ENCODE results near the gene MRPL39.

The MRPL39 gene

GRCh38 chr21:25608044-25608737 lies 910 bp upstream of the MRPL39 start:
- peak; percentile 86 for DNase-seq
- H3K4ac ChIP-seq (ENCODE audit: low read depth, low read length): no peak overlapping the region
- no peaks in the 10 kb centered on the region for H3K27me3 ChIP-seq (ENCODE audit: insufficient read depth, low read length, poor library complexity)
- peak overlapping the region; percentile 2 for H3K9ac ChIP-seq (ENCODE audit: low read length)
- H3K79me2 ChIP-seq (ENCODE audit: control insufficient read depth, insufficient read depth, low read length): peaks cover 8% of the 10 kb centered on the region
- no peak overlapping the region for H4K5ac ChIP-seq (ENCODE audit: low read length)
- no peak overlapping the region for H3K56ac ChIP-seq (ENCODE audit: low read length)
- WGBS (ENCODE audit: extremely low coverage, insufficient coverage, low lambda C conversion rate): no CpG with 5 or more reads among the region's 18 CpGs
- peaks cover 10% of the 10 kb centered on the region for H3K79me1 ChIP-seq (ENCODE audit: low read length)
- H2BK120ac ChIP-seq (ENCODE audit: low read depth, low read length): no peak overlapping the region
- no peak overlapping the region for H3K18ac ChIP-seq (ENCODE audit: low read length)
- H3K4me2 ChIP-seq (ENCODE audit: low read length): peak overlapping the region; percentile 2
- no peak overlapping the region for H3K4me3 ChIP-seq (ENCODE audit: low read length)
- no peak overlapping the region for H3K27ac ChIP-seq (ENCODE audit: low read depth, low read length)
- no peaks in the 10 kb centered on the region for H3K36me3 ChIP-seq (ENCODE audit: control insufficient read depth, insufficient read depth, low read length)
- H4K8ac ChIP-seq (ENCODE audit: low read depth, low read length): no peak overlapping the region
- H3K23ac ChIP-seq (ENCODE audit: low read length): no peak overlapping the region
- no peak overlapping the region for H2BK5ac ChIP-seq (ENCODE audit: low read length)
- H2AK5ac ChIP-seq (ENCODE audit: low read length): no peak overlapping the region
- no peaks in the 10 kb centered on the region for H3K4me1 ChIP-seq (ENCODE audit: control insufficient read depth, low read depth, low read length)
- H2BK15ac ChIP-seq (replicated peaks; ENCODE audit: low read depth): no peak overlapping the region

GRCh38 chr21:25589887-25590286 lies 17.4 kb downstream of the MRPL39 start:
- no peaks in the 10 kb centered on the region for H3K27me3 ChIP-seq (ENCODE audit: insufficient read depth, low read length, poor library complexity)
- no peak overlapping the region for H4K5ac ChIP-seq (ENCODE audit: low read length)
- no peak overlapping the region for H3K18ac ChIP-seq (ENCODE audit: low read length)
- H4K8ac ChIP-seq (ENCODE audit: low read depth, low read length): no peak overlapping the region
- no peak for DNase-seq
- H3K36me3 ChIP-seq (ENCODE audit: control insufficient read depth, insufficient read depth, low read length): peaks cover 4% of the 10 kb centered on the region
- no CpG with 5 or more reads among the region's 1 CpG for WGBS (ENCODE audit: extremely low coverage, insufficient coverage, low lambda C conversion rate)
- no peak overlapping the region for H2BK120ac ChIP-seq (ENCODE audit: low read depth, low read length)
- H3K56ac ChIP-seq (ENCODE audit: low read length): no peak overlapping the region
- no peak overlapping the region for H3K4me3 ChIP-seq (ENCODE audit: low read length)
- H2AK5ac ChIP-seq (ENCODE audit: low read length): no peak overlapping the region
- H3K9ac ChIP-seq (ENCODE audit: low read length): no peak overlapping the region
- H3K79me1 ChIP-seq (ENCODE audit: low read length): no peaks in the 10 kb centered on the region
- H3K23ac ChIP-seq (ENCODE audit: low read length): no peak overlapping the region
- no peak overlapping the region for H2BK15ac ChIP-seq (replicated peaks; ENCODE audit: low read depth)
- no peaks in the 10 kb centered on the region for H3K4me1 ChIP-seq (ENCODE audit: control insufficient read depth, low read depth, low read length)
- H3K4me2 ChIP-seq (ENCODE audit: low read length): no peak overlapping the region
- H3K4ac ChIP-seq (ENCODE audit: low read depth, low read length): no peak overlapping the region
- no peak overlapping the region for H3K27ac ChIP-seq (ENCODE audit: low read depth, low read length)
- H2BK5ac ChIP-seq (ENCODE audit: low read length): no peak overlapping the region
- no peaks in the 10 kb centered on the region for H3K79me2 ChIP-seq (ENCODE audit: control insufficient read depth, insufficient read depth, low read length)

GRCh38 chr21:25586791-25587190 lies 20.5 kb downstream of the MRPL39 start:
- H3K23ac ChIP-seq (ENCODE audit: low read length): no peak overlapping the region
- H3K36me3 ChIP-seq (ENCODE audit: control insufficient read depth, insufficient read depth, low read length): peaks cover 1% of the 10 kb centered on the region
- H3K79me2 ChIP-seq (ENCODE audit: control insufficient read depth, insufficient read depth, low read length): no peaks in the 10 kb centered on the region
- H3K4ac ChIP-seq (ENCODE audit: low read depth, low read length): no peak overlapping the region
- no peak overlapping the region for H3K27ac ChIP-seq (ENCODE audit: low read depth, low read length)
- H2AK5ac ChIP-seq (ENCODE audit: low read length): no peak overlapping the region
- DNase-seq: no peak
- no peak overlapping the region for H3K56ac ChIP-seq (ENCODE audit: low read length)
- no peak overlapping the region for H3K4me3 ChIP-seq (ENCODE audit: low read length)
- no peaks in the 10 kb centered on the region for H3K79me1 ChIP-seq (ENCODE audit: low read length)
- WGBS (ENCODE audit: extremely low coverage, insufficient coverage, low lambda C conversion rate): no CpG with 5 or more reads among the region's 2 CpGs
- H3K9ac ChIP-seq (ENCODE audit: low read length): no peak overlapping the region
- no peak overlapping the region for H2BK15ac ChIP-seq (replicated peaks; ENCODE audit: low read depth)
- H3K4me2 ChIP-seq (ENCODE audit: low read length): no peak overlapping the region
- H2BK5ac ChIP-seq (ENCODE audit: low read length): no peak overlapping the region
- H2BK120ac ChIP-seq (ENCODE audit: low read depth, low read length): no peak overlapping the region
- H3K27me3 ChIP-seq (ENCODE audit: insufficient read depth, low read length, poor library complexity): no peaks in the 10 kb centered on the region
- H4K8ac ChIP-seq (ENCODE audit: low read depth, low read length): no peak overlapping the region
- H4K5ac ChIP-seq (ENCODE audit: low read length): no peak overlapping the region
- H3K18ac ChIP-seq (ENCODE audit: low read length): no peak overlapping the region
- no peaks in the 10 kb centered on the region for H3K4me1 ChIP-seq (ENCODE audit: control insufficient read depth, low read depth, low read length)

- Histone ChIP-seq H3K9ac (ENCODE audit: low read length) (no peak overlapping the region), H3K36me3 (ENCODE audit: control insufficient read depth, insufficient read depth, low read length) (peaks cover 1% of the 10 kb centered on the region), H4K8ac (ENCODE audit: low read depth, low read length) (no peak overlapping the region), H3K4me3 (ENCODE audit: low read length) (no peak overlapping the region), H2BK120ac (ENCODE audit: low read depth, low read length) (no peak overlapping the region), H3K79me1 (ENCODE audit: low read length) (no peaks in the 10 kb centered on the region), H3K27ac (ENCODE audit: low read depth, low read length) (no peak overlapping the region), H2BK15ac (replicated peaks; ENCODE audit: low read depth) (no peak overlapping the region), H2BK5ac (ENCODE audit: low read length) (no peak overlapping the region), H3K4me2 (ENCODE audit: low read length) (no peak overlapping the region), H3K27me3 (ENCODE audit: insufficient read depth, low read length, poor library complexity) (no peaks in the 10 kb centered on the region), H3K79me2 (ENCODE audit: control insufficient read depth, insufficient read depth, low read length) (no peaks in the 10 kb centered on the region), H3K4ac (ENCODE audit: low read depth, low read length) (no peak overlapping the region), H2AK5ac (ENCODE audit: low read length) (no peak overlapping the region), H4K5ac (ENCODE audit: low read length) (no peak overlapping the region), H3K4me1 (ENCODE audit: control insufficient read depth, low read depth, low read length) (no peaks in the 10 kb centered on the region), H3K56ac (ENCODE audit: low read length) (no peak overlapping the region), H3K18ac (ENCODE audit: low read length) (no peak overlapping the region), H3K23ac (ENCODE audit: low read length) (no peak overlapping the region)
- whole genome bisulfite sequencing (ENCODE audit: extremely low coverage, insufficient coverage, low lambda C conversion rate): no CpG with 5 or more reads among the region's 3 CpGs
- no peak for DNase-seq
These were observed 21.0 kb downstream of the MRPL39 start for GRCh38 chr21:25586326-25586725.

GRCh38 chr21:25584833-25585676 lies 22.2 kb downstream of the MRPL39 start:
- no peak overlapping the region for H2BK15ac ChIP-seq (replicated peaks; ENCODE audit: low read depth)
- H4K8ac ChIP-seq (ENCODE audit: low read depth, low read length): no peak overlapping the region
- no peaks in the 10 kb centered on the region for H3K79me1 ChIP-seq (ENCODE audit: low read length)
- H4K5ac ChIP-seq (ENCODE audit: low read length): no peak overlapping the region
- no peaks in the 10 kb centered on the region for H3K4me1 ChIP-seq (ENCODE audit: control insufficient read depth, low read depth, low read length)
- H3K27ac ChIP-seq (ENCODE audit: low read depth, low read length): no peak overlapping the region
- H3K56ac ChIP-seq (ENCODE audit: low read length): no peak overlapping the region
- no peak overlapping the region for H3K4me2 ChIP-seq (ENCODE audit: low read length)
- no peak overlapping the region for H3K9ac ChIP-seq (ENCODE audit: low read length)
- no peak overlapping the region for H3K18ac ChIP-seq (ENCODE audit: low read length)
- H2AK5ac ChIP-seq (ENCODE audit: low read length): no peak overlapping the region
- peaks cover 1% of the 10 kb centered on the region for H3K36me3 ChIP-seq (ENCODE audit: control insufficient read depth, insufficient read depth, low read length)
- H2BK120ac ChIP-seq (ENCODE audit: low read depth, low read length): no peak overlapping the region
- H3K23ac ChIP-seq (ENCODE audit: low read length): no peak overlapping the region
- H3K79me2 ChIP-seq (ENCODE audit: control insufficient read depth, insufficient read depth, low read length): no peaks in the 10 kb centered on the region
- no peak overlapping the region for H2BK5ac ChIP-seq (ENCODE audit: low read length)
- no peaks in the 10 kb centered on the region for H3K27me3 ChIP-seq (ENCODE audit: insufficient read depth, low read length, poor library complexity)
- no CpG with 5 or more reads among the region's 7 CpGs for WGBS (ENCODE audit: extremely low coverage, insufficient coverage, low lambda C conversion rate)
- no peak overlapping the region for H3K4ac ChIP-seq (ENCODE audit: low read depth, low read length)
- no peak overlapping the region for H3K4me3 ChIP-seq (ENCODE audit: low read length)
- no peak for DNase-seq

Data from mesendoderm (in vitro differentiated cells).